A172 (cell line): Measurements from ENCODE around the gene FRMD4A. TPM values are rescaled to one million over a fixed set of nuclear protein-coding genes. Genes with fewer than 3 reads are reported as not detected.

Experiments used
- DNase-seq: peaks from one replicate; pipeline ENCODE4 v3.0.0-alpha.2; 2015; ENCODE audit warnings: low spot score
- total RNA-seq: library from RNA; depleted of rRNA; stranded (reverse); fragments of >200 nt; shearing (Covaris generic); gene quantifications from 2 replicates; pipeline ENCODE4 v1.2.3, GENCODE V29; 2014

FRMD4A gene
- total RNA-seq, 1 experiment from 2014 or later = 24.1 TPM

DNA sequence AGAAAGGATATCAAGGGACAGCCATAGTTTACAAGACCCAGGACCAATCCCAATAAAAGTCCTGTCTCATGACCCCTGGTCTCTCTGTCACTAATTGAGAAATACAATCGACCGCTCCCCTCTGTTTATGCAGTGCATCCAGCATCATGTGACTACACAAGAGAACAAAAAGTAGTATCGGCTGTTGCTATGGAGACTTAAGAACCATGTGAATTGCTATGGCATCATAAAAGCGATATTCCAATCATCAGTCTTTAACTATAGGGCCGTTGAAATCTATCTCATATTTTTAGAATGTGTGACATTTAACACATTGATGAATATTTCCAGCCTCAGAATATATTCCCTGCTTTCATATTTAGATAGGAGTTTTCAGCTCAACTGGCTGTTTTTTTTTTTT is 139.3 kb downstream of the FRMD4A start:
- DNase-seq = no peak

GRCh38 chr10:14190702-14191101 is 140.0 kb downstream of the FRMD4A start:
- DNase-seq = no peak

- DNase-seq = peak; percentile 38
These were observed 144.5 kb downstream of the FRMD4A start for GRCh38 chr10:14186245-14186644.

DNA sequence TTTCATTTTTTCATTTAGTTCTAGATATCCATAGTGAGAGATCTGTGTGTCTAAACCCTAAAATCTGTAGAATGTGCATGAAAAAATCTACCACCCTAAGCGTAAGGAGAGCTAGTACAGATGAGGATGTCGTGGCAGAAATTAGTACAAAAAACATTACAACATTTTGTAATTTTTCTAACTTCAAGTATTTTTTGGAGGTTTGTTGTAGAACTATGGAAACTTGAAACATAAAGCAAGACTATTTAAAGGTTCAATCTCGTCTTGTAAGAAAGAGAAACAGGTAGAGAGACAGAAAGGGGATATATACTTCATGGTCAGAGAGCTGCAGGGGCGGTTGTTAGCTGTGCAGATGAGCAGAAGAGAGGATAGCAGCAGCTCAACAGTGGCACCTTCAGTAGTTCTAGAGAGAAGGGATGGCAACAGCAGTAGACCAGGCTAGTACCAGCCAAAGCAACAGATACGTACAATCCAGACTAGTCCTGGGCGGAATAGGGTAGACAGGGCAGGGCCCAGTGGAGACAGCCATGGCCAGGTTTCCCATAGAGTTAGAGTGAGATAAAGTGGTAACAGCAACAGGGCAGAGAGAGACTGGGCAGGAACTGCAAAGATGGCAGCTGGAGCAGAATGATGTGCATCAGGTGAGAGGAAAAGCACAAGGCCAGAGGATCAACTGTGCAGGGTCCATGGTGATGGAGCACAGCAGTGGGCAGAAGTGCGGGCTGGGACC is 145.2 kb downstream of the FRMD4A start:
- peak; percentile 99 for DNase-seq

DNA sequence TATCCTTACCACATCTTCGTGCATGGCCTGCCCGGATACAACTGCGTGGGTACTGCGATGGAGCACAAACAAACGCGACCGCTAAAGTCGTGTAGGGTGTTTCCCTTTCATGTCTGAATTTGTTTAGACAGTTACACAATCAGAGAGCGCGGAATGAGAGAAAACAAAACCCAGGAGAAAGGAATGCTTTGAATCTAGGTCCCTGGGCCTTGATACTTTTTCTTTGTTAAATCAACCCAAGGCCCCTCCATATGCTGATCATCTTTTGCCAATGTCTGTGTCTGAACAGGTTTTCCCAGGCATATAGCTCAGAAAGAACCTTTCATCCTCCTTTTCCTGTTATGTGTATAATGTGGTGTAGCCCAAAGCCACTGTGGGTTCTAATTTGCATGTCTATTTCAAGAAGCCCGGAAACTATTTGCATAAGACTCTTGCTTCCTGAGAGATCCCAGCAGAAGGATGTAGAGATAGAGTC is 145.8 kb downstream of the FRMD4A start:
- DNase-seq = no peak

DNA sequence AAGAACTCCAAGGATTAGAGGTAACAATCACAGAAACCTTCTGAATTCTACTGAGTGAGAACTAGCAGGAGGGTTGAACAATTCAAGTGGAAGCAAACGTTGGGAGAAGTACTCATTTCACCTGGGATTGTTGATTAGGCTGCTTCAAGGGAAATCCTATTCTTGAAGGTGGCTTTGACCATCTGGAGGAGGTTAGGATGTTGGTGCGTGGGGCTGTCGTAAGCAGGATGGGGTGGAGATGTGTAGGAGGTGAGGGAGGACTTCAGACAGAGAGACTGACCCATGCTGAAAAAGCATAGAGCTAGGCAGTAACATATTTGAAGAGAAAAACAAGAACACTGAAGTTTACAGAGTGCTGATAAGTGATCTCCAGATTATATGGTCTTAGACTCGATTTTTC is 147.9 kb downstream of the FRMD4A start:
- DNase-seq = no peak

- no peak for DNase-seq
These were observed 149.2 kb downstream of the FRMD4A start for GRCh38 chr10:14181567-14181936.

DNA sequence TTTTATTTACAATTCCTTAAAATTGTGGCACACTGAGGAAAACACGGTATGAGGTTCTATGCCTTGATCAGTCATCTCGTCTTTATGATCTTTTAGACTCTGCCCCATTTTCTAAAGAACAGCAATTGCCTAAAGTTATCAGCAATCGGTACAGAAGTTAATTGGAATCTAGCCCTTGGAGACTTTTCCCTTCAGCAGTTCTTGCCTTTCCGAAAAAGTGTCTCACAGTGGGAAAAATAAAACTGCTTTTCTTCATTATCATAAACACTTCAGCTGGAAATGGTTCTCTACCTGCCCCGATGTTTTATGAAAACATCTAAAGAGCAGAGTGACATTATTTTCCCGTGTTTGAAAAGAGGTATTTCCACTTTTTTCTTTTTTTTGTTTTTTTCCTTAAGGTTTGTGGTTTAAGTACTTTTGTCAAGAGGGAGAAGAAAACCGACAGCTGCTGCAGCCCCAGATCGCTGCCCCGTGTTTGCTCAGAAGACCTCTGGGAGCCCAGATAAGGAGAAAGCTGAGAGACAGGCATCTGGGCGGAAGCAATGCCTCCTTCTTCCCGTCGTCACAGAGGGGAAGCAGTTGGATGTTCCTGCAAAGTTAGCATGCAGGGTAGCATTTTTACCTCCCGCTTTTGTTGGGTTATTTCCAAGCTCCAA is 149.7 kb downstream of the FRMD4A start:
- no peak for DNase-seq

GRCh38 chr10:14179251-14179650 is 151.5 kb downstream of the FRMD4A start:
- no peak for DNase-seq

- DNase-seq = peak; percentile 33
These were observed 156.8 kb downstream of the FRMD4A start for GRCh38 chr10:14173706-14174594.

DNA sequence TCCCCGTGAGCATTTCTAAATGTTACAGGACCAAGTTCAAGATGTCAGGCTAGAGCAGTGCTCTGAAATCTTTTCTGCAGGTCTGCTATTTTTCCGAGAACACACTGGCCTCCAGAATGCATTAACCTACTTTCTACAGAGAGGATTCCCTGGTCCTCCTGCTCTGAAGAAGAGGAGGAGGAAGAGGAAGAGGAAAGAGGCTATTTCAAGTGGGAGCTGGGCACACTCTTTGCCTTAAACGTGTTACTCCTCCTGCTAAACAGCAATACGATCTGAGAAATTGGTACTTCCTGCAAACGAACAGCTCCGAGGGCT is 157.4 kb downstream of the FRMD4A start:
- DNase-seq = no peak

DNA sequence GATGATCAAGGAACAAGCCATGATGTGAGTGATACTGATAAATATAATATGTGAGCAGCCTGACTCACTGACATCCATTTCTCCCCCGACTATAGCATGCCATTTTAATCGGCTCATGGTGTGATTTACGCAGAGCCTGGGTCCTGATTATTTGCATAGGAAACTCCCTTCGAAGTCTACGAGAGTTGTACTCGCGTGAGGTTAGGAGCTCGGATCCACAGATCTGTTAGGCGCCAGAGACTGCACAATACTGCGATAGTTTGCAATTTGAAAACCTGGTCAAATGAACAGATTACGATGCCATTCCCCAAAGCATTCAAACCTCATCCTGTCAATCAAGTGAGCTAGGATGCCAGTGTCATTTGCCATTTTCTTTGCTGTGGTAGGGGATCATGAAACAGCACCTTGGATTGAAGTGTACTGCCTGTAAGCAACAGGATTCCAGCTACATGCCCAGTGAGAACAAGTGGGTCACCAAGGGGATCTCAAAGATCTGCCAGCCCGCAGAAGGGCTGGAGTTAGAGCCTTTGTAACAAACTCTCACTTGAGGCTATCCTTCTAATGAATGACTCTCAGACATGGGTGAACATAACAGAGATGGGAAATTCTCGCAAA is 158.3 kb downstream of the FRMD4A start:
- no peak for DNase-seq

DNA sequence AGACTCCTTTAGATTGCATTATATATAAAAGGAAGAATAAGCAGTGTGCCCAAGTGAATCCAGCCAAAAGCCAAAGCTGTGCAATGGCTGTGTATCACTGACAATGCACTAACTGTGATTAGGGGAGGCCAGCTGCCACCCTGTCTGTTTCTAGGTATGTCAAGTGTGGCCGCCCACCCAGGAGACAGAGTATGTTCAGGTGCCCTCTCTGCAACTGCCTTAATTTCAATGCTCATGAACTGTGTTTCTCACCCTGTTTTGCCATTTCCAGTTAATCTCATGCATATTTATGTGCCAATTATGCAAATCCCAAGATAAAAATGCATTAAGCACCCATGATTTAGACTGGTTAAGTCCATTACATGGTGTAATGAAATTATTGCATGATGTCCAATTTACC is 159.4 kb downstream of the FRMD4A start:
- DNase-seq = no peak

GRCh38 chr10:14163377-14164086 is 167.2 kb downstream of the FRMD4A start:
- no peak for DNase-seq

DNA sequence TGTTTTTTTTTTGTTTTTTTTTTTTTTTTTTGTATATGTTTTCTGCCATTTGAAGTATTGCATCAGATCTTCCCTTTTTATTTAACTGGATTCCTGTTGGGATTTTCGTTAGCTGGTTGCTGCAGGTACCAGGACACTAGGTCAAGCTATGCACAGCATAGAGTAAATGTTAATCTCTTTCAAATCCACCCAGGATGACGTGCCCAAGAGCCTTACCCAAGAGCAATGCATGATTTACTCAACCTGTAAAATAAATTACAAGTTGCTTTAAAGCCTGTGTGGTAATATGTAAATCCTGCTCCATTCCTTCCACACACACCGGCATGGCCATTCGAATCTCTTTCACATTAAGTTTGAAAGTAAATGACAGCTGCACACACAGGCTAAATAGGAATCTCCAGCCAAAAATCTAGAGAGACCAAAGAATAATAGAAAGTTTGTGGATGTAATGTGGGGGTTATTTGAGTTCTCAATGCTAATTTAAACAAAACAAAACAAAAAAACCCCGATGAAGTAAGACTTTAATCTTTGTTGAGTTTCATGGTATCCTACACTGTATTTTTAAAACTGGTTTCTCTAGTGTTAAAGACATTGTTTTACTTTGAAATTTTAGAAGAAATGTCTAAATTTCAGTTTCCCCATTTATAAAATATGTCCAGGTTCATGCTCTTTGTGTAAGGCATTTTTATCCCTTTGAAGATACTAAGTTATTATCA is 167.9 kb downstream of the FRMD4A start:
- DNase-seq = no peak

DNA sequence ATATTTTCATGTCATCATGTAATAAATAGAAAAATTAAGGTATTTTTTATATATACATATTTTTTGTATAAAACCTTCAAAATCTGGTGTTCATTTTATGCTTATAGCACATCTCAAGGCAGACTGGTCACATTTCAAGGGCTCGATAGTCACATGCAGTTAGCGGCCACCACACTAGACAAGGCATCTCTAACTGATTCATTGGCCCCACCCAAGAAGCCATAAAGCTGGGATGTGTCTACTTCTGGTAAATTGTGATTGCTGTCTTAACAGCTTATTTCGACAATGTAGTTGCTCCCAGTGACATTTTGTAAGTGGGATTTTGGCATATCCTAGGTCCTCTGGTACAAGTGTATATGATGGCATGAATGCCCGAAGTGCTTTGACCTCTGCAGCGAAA is 168.7 kb downstream of the FRMD4A start:
- no peak for DNase-seq

GRCh38 chr10:14160299-14160698 is 170.4 kb downstream of the FRMD4A start:
- no peak for DNase-seq

- no peak for DNase-seq
These were observed 172.1 kb downstream of the FRMD4A start for GRCh38 chr10:14158575-14158974.

DNA sequence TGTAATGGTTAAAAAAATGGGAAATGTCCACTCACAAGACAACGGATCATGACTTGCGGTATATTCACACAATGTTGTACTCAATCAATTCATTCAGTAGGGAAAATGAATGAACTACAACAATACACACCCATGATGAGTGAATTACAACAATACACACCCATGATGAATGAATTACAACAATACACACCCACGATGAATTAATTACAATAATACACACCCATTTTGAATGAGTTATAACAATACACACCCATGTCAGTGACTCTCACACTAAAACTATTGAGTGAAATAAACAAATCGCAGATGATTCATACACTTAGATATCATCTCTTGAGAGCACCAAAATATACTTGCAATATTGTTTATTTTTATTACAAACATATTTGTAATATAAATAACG is 174.6 kb downstream of the FRMD4A start:
- no peak for DNase-seq

GRCh38 chr10:14153570-14154055 is 177.1 kb downstream of the FRMD4A start:
- DNase-seq = no peak

GRCh38 chr10:14151571-14151970 is 179.2 kb downstream of the FRMD4A start:
- no peak for DNase-seq
